GM18861 (cell line): ENCODE results near the gene OOSP1.
"Not testable (repeated sequence)": the region's sequence is repeated elsewhere in the genome, so short reads cannot be mapped to it uniquely, and the experiment has no call there.

ENCODE experiments used
- ATAC-seq: cut with Tn5 transposase; IDR thresholded peaks from one replicate; pipeline ENCODE4 v1.9.1; 2021; ENCODE audit not compliant: unreplicated experiment

OOSP1 gene

GRCh38 chr11:59960502-59961381 is 22.5 kb downstream of the OOSP1 start:
- no peak for ATAC-seq

DNA sequence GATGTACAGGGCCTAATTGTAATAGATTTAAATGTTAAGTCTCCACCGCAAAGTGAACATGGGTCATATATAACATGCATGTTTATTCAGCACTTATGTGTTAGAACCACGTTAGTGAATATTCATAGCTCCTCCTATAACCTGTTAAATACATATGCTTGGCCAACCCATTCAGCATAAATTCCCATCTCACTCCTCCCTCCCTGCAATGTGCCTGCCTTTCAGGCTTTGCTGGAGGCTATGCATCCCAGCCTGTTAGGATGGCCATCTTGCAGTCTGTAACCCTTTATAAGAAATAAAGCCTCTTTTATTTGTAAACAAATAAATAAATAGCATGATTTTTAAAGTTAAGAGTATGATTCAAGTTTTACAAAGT is 23.9 kb downstream of the OOSP1 start:
- ATAC-seq, result no peak

DNA sequence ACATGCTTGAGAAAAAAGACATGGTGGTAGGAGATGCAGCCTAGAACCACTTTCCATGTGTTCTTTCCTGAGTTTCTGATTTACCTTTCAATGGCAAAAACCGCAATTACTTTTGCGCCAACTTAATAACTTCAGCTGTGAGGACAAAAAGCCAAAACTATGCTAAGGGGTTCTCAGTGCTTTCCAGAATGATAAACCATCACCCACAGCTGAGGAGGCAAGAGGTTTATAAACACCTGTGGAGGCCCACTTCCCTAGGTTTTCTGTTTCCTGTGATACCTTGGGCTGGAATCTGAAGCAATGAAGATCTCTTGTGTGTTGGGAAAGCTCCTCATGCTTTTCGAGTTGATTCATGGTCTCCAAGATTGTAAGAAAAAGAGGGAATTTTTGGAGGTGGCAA is 25.5 kb downstream of the OOSP1 start, which contains the start of gene OOSP4A:
Gene OOSP4A (plus strand): TSS at position 301 of the 400 bp plus-strand sequence. CDS start 0 bp downstream, at position 301.
- no peak for ATAC-seq

DNA sequence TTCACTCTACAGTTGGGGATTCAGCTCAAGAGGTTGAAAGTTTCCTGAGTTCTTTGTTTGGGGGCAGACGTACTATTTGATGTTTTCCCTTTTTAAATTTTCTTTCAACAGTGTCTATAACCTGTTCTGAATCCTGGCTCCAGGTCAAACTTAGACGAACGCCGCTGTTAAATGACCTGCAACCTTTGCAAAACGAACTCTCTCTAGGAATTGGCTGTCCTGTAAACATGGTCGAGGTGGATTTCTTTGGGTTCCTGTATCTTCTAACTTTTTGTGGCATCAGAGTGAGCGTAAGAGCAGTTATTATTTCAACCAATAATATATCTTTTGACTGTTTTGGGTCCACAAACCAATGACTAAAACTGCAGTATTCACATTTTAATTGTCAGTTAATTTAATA is 27.2 kb downstream of the OOSP1 start:
- ATAC-seq, result no peak

GRCh38 chr11:59966201-59966600 is 28.0 kb downstream of the OOSP1 start:
- ATAC-seq, result no peak

GRCh38 chr11:59967677-59968394 is 29.6 kb downstream of the OOSP1 start:
- ATAC-seq, result no peak

DNA sequence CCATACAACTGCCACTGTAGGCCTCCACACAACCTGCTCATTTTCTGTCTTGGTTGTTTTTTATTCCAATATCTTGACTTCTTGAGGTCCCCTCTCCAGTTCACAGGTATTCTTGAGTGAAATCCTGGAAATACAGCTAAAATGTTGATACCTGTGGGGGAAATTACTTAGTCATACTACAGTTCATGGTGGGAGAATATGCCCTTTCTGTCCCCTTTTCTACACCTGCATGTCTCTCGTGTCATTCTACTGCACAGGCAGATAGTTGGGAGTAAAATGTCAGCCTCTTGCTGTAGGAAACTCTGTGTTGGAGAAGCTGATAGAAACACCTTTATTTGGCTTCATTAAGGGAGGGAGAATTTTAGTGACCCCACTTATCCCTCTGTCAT is 30.2 kb downstream of the OOSP1 start:
- no peak for ATAC-seq

GRCh38 chr11:59973097-59973496 is 34.9 kb downstream of the OOSP1 start:
- ATAC-seq, result no peak

- ATAC-seq, result no peak
These were observed 43.0 kb downstream of the OOSP1 start for GRCh38 chr11:59981106-59981770.

DNA sequence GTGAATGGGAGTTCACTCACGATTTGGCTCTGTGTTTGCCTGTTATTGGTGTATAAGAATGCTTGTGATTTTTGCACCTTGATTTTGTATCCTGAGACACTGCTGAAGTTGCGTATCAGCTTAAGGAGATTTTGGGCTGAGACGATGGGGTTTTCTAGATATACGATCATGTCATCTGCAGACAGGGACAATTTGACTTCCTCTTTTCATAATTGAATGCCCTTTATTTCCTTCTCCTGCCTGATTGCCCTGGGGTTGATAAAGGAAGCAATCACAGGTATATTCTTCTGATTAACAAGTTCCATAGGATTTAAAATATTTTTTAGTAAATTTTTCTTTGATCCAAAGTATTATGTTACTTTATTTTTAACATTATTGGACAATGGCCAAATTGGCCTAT is 43.8 kb downstream of the OOSP1 start:
- ATAC-seq, result not testable (repeated sequence)

DNA sequence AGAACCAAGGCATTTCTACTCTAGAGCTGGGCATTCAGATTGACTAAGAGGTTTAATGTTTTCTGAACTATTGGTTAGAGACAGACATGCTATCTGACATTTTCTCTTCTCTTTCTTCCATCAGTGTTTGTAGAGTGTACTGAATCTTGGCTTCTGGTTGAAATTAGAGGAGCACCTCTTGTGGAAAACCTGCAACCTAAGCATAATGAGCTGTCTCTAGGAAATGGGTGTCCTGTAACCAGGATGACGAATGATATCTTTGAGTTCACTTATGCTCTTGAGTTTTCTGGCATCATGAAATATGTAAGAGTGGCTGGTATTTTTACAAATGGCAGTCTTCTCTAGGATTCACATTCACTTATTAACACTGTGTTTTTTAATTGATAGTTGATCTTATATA is 45.0 kb downstream of the OOSP1 start:
- ATAC-seq, result no peak

GRCh38 chr11:59984368-59984767 is 46.1 kb downstream of the OOSP1 start:
- ATAC-seq, result no peak

DNA sequence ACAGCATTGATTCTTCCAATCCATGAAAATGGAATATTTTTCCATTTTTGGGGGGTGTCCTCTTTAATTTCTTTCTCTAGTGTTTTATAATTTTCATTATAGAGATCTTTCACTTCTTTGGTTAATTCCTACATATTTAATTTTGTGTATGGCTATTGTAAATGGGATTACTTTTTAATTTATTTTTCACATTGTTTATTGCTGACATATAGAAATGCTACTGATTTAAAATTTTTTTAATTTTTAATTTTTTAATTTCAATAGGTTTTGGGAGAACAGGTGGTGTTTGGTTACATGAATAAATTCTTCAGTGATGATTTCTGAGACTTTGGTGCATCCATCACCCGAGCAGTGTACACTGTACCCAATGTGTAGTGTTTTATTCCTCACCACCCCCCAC is 52.2 kb downstream of the OOSP1 start:
- ATAC-seq, result no peak

DNA sequence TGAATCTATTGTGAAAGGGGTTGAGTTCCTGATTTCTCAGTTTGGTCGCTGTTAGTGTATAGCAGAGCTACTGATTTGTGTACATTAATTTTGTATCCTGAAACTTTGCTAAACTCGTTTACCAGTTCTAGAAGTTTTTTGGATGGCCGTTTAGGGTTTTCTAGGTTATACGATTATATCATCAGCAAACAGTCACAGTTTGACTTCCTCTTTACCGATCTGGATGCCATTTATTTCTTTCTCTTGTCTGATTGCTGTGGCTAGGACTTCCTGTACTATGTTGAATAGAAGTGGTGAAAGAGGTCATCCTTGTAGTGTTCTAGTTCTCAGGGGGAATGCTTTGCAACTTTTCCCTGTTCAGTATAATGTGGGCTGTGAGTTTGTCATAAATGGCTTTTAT is 54.2 kb downstream of the OOSP1 start:
- ATAC-seq, result no peak

DNA sequence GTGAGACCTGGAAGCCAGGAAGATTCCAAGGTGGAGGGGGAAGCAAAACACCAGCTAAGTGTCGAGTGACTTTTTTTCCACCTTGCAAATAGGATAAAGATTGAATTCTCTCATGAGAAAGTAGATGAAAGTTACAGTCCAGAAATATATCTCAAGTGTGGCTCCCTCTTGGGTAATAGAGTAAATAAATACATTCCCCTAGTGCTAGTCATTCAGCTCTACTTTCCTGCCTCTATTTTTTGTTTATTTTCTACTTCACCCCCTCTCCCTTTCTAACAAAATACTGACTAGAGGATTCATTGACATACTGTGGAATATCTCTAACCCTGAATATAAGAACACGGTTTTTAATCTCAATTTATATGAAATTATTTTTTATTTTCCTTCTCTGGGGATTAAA is 59.6 kb downstream of the OOSP1 start:
- no peak for ATAC-seq

DNA sequence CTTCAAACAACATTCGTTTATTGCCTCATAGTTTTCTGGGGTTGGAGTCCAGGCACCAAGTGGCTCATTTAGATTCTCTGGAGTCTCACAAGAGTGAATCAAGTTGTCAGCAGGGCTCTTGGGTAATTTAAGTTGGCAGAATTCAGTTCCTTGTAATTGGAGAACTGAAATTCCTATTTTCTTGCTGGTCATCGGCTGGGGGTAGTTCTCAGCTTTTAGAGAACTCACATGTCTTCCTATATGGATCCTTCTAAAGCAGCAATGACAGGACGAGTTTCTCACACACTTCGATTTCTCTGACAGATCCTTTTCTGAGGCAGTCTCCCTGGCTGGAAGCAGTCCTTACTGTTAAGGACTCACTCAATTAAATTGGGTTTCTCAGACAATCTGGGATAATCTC is 61.5 kb downstream of the OOSP1 start:
- no peak for ATAC-seq

DNA sequence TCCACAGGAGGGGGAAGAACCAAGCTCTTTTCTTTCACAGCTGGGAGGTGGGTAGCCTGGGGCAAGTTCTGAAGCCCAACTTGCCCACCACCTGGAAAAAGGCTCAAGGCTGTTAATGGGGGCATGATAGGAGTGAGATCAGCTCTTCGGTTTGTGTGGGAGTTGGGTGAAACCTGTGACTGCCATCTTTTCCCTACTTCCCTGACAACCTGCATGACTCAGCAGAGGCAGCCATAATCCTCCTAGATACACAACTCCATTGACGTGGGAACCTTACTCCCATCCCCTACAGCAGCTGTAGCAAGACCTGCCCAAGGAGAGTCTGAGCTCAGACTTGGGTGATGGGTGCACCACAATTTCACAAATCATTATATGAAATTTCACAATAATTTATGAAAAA is 65.5 kb downstream of the OOSP1 start:
- ATAC-seq, result no peak

GRCh38 chr11:60005360-60005759 is 67.1 kb downstream of the OOSP1 start:
- ATAC-seq, result no peak
